ENCODE data around the gene CC2D1A.

DNA sequence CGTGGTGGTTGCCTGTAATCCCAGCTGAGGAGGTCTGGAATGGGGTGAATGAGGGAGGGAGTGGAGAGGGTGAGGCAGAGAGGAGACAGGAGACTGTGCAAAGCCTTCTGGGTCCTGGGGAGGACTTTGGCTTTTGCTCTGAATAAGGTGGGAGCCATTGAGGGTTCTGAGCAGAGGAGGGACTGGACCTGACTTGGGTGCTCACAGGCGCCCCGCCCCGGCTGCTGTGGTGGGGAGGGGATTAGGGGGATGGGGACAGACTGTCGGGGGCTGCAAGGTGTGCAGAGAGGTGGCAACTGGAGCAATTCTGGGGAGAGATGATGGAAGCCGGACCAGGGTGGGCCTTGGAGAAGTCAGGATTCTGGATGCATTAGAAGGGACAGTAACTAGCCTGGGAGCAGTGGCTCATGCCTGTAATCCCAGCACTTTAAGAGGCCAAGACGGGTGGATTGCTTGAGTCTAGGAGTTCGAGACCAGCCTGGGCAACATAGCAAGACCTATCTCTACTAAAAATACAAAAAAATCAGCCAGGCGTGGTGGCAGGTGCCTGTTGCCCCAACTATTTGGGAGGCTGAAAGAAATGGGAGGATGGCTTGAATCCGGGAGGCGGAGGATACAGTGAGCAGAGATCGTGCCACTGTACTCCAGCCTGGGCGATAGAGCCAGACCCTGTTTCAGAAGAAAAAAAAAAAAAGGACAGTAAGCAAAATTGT, 45.2 kb upstream of the CC2D1A start:
- TF ChIP-seq, protein P1, sequence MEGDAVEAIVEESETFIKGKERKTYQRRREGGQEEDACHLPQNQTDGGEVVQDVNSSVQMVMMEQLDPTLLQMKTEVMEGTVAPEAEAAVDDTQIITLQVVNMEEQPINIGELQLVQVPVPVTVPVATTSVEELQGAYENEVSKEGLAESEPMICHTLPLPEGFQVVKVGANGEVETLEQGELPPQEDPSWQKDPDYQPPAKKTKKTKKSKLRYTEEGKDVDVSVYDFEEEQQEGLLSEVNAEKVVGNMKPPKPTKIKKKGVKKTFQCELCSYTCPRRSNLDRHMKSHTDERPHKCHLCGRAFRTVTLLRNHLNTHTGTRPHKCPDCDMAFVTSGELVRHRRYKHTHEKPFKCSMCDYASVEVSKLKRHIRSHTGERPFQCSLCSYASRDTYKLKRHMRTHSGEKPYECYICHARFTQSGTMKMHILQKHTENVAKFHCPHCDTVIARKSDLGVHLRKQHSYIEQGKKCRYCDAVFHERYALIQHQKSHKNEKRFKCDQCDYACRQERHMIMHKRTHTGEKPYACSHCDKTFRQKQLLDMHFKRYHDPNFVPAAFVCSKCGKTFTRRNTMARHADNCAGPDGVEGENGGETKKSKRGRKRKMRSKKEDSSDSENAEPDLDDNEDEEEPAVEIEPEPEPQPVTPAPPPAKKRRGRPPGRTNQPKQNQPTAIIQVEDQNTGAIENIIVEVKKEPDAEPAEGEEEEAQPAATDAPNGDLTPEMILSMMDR (IDR thresholded peaks at IDR 0.05; ENCODE audit: low read depth, low read length, missing input control): no peak
- no peak for TF ChIP-seq GABPA (IDR thresholded peaks at IDR 0.05 in 1 of 2, conservative IDR thresholded peaks at IDR 0.05 in 1 of 2)
- TF ChIP-seq, protein P2, sequence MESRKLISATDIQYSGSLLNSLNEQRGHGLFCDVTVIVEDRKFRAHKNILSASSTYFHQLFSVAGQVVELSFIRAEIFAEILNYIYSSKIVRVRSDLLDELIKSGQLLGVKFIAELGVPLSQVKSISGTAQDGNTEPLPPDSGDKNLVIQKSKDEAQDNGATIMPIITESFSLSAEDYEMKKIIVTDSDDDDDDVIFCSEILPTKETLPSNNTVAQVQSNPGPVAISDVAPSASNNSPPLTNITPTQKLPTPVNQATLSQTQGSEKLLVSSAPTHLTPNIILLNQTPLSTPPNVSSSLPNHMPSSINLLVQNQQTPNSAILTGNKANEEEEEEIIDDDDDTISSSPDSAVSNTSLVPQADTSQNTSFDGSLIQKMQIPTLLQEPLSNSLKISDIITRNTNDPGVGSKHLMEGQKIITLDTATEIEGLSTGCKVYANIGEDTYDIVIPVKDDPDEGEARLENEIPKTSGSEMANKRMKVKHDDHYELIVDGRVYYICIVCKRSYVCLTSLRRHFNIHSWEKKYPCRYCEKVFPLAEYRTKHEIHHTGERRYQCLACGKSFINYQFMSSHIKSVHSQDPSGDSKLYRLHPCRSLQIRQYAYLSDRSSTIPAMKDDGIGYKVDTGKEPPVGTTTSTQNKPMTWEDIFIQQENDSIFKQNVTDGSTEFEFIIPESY (IDR thresholded peaks at IDR 0.05): no peak
- no peak for TF ChIP-seq FOXA1 (IDR thresholded peaks at IDR 0.05)
- TF ChIP-seq RAD21 (IDR thresholded peaks at IDR 0.05): no peak

All from liver (tissue), 3 donors.